RCC 7860 (cell line): ENCODE measurements around the gene ZBTB16.

ENCODE experiments used
- DNase-seq: peaks from one replicate; pipeline ENCODE4 v3.0.0-alpha.2; 2015; ENCODE audit warnings: low spot score
- FAIRE-seq: peaks from 2 replicates; lab custom pipeline; 2012; peaks lifted over from hg19 to GRCh38; lab: Jason Lieb, UNC

Gene ZBTB16

DNA sequence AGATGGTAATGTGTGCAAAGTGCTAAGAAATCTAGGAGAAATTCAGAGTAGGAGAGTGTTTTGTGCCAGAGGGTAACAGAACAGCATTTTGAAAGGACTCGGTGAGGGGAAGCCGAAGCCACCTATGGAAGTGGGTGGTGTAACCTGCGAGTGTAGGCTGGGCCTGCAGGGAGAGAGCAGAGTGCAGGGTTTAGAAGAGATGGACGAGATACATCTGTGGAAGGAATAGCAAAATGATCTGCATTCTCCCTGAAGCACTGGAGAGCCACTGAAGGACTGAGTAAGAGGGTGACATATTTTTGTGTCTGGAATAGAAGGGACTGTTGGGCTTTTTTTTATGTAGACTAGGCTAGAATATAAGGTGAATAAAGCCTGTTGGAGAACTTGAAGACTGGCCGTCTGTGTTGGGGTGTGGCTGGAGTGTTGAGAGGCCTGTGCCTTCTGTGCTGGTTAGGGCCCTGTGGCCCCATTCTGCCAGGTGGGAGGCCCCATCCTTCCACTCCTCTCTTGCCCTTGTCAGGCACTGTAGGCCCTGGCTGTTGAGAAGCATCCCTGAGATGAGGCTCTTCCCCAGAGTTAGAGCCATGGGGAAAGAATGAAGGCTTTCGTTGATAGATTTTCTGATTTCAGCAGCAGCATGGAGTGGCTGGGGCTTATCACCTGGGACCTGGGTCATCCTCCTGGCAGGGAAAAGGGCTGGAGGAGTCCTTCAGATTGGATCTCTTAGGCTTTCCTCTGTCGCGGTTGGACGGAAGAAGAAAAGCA is 102.2 kb downstream of the ZBTB16 start:
- no peak for FAIRE-seq
- no peak for DNase-seq

DNA sequence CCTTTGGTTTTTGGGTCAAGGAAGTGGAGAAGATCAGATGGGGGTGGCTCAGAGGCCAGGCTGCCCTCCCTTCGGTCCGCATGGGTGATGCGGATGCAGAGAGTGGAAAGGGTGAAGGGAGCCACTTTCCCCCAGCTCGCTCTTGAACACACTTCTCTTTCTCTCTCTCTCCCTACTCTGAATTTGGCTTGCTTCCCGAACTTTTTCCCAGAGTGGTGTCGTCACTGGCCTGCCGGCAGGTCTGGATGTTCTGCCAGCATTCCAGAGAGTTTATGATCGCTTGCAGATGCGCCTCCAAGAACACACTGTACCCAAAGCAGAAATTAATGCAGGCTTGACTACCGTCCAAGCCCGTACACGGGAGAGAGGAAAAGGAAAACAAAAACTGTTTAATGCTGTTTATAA is 103.2 kb downstream of the ZBTB16 start:
- DNase-seq (peak; percentile 57), FAIRE-seq (no peak)

DNA sequence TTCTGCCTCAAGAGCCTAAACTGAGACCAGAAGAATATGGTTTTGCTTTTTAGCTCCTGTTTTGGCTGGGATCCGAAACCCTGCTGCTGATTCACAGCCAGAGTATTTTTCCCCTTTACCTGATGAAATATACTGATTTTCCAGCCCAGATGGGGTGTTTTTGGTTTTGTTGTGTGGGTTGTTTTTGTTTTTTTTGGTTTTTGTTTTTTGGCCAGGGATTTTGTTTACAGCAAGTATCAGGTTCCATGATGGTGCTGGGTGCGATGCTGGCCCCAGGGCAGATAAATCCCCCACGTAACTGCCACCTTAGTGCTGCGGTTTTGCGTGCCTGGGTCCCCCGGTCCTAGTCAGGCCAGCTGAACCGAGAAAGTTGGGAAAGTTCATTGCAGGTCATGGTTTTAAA is 103.7 kb downstream of the ZBTB16 start:
- FAIRE-seq (no peak), DNase-seq (no peak)

GRCh38 chr11:114163830-114164401 is 104.4 kb downstream of the ZBTB16 start:
- DNase-seq (no peak), FAIRE-seq (no peak)

DNA sequence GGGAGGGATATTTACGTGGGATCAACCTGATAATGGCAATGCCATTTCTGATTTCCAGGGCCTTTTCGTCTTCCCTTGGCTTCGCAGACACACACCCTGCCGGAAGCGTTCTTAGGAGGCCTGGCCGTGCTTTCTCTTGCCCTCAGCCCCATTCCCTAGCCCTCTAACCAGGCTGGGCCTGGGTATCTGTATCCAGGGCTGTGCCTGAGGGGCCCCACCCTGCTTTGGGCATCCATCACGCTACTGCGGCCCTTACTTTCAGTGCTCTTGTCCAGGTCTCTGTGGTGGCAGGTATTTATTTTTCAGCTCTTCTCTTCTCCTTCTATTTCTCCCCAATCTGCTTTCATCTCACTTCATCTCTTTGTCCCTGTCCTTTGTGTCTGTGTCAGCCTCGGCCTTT is 105.0 kb downstream of the ZBTB16 start:
- FAIRE-seq (no peak), DNase-seq (no peak)

DNA sequence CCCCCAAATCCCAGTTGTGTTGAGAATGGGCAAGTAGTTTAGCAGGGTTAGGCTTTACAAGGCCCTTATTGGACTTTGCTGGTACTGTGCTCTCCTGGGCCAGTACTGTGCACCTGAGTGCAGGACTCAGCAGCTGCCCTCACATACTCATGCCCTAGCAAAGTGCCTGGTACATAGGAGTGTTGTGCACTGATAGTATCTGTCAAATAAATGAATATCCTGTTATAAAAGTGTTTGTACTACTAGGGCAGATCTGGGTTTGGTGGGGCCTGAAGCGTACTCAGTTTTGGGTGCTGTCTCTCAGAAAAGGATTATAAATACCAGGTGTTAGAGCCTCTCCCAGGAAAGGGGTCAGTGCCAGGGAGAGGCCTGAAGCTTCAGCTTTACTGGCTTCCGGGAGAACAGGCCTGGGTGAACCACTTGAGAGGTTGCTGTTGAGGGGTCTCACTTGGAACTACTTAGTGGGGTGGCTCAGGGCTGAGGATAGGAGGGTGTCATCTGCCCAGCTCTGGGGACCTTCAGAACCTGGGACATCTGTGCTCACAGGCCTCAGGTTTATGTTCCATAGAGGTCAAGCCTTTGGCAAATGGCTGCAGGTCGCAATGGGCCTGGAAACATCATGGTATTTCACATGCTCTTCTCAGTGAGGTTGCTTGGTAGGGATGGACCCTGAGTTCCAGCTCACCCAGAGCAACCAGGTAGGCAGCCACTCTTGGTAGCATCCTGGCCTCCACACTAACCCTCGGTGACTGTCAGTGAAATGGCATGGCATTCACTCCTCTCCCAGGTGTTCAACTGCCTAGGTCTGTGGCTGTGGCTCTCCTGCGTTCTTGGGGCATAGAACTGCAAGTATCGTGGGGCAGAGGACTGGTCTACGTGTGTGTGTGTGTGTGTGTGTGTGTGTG is 106.1 kb downstream of the ZBTB16 start:
- FAIRE-seq (no peak), DNase-seq (no peak)

DNA sequence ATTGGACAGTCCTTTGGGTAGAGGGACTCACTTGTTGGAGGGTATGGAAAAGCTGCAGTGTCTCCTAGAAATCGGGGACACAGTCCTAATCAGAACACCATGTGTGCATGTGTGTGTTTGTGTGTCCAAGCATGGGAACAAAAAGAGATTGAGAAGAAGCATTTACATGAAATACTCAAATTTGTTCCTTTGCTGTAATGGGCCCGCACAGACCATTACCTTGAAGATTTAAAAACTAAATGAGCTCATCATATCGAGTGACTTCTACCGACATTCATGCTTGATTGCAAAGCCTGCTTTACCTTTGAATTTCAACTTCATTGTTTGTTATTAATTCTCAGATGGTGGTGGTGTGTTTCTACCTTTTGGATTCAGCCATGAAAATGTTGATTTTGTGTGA is 106.9 kb downstream of the ZBTB16 start:
- FAIRE-seq (no peak), DNase-seq (no peak)

- DNase-seq = peak; percentile 8
- FAIRE-seq = no peak
Measured at GRCh38 chr11:114166897-114167323, 107.4 kb downstream of the ZBTB16 start.

DNA sequence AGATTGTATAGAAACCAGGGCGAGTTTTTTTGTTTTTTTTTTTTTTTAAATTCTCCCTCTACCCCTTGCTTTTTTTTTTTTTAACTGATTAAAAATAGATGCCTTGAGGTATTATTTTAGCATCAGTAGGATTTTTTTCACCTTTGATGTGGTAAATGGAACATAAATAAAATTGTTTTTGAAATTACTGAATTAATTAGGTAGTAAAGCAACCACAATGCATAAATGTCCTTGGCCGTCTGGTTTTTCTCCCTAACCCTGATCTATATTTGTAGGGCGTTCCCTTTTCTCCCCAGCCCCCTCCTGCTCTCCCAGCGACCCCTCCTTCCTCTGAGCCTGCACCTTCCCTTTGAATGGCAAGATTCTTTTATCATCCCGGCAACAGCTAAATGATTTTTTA is 107.8 kb downstream of the ZBTB16 start:
- FAIRE-seq (no peak), DNase-seq (no peak)

DNA sequence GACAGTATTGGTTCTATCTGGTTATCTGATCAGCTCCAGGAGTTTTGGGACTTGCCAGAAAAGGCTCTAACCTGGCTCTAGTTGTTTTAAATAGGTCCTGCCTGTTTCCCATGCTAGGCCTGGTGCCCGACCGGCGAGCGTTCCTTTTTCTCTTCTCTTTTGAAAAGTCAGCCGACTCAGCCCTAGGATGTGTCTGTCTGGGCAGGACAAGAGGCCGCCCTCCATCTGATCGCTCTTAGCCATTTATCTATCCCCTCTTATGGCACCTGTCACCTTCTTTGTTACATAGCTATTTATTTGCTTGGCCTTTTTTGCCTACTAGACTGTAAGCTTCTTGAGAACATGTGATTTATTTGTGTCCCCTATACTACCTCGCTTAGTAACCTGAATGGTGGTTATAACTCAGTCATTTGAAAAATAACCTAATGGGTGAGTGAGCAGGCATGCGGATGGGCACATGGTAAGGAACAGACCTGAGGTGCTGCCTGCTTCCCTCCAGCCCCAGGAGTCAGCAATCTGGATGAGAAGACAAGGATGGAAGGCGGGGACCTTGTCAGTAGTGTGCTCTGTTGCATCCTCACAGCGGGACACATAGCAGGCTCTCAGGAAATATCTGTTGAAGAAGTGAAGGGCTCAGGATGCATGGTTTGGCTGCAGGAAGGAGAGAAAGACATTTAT is 108.4 kb downstream of the ZBTB16 start:
- DNase-seq (no peak), FAIRE-seq (no peak)

GRCh38 chr11:114168691-114169090 is 109.2 kb downstream of the ZBTB16 start:
- FAIRE-seq = no peak

GRCh38 chr11:114169321-114169749 is 109.8 kb downstream of the ZBTB16 start:
- DNase-seq = no peak
- no peak for FAIRE-seq

More at GRCh38 chr11:114168691-114169090, 109.2 kb downstream of the ZBTB16 start:
- no peak for DNase-seq

- FAIRE-seq (no peak), DNase-seq (no peak)
Measured at GRCh38 chr11:114169821-114170220, 110.3 kb downstream of the ZBTB16 start.

DNA sequence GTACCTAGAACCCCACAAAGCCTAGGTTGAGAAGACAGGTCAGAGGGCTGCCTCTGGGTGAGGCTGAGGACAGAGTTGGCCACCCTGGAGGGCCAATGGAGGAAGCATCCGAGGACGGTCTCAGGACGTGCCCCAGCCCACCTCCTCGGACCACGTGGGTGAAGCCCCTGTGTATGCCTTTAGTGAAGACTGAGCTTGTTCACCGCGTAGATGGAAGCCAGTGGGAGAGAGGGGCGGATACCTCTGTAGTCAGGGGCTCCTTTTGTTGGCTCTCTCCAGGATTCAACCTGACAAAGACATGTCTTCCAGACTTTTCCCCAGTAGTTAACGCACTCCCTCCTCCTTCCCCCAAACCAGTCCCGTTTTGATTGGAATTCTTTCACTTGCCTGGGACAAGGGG is 110.7 kb downstream of the ZBTB16 start:
- no peak for FAIRE-seq

DNA sequence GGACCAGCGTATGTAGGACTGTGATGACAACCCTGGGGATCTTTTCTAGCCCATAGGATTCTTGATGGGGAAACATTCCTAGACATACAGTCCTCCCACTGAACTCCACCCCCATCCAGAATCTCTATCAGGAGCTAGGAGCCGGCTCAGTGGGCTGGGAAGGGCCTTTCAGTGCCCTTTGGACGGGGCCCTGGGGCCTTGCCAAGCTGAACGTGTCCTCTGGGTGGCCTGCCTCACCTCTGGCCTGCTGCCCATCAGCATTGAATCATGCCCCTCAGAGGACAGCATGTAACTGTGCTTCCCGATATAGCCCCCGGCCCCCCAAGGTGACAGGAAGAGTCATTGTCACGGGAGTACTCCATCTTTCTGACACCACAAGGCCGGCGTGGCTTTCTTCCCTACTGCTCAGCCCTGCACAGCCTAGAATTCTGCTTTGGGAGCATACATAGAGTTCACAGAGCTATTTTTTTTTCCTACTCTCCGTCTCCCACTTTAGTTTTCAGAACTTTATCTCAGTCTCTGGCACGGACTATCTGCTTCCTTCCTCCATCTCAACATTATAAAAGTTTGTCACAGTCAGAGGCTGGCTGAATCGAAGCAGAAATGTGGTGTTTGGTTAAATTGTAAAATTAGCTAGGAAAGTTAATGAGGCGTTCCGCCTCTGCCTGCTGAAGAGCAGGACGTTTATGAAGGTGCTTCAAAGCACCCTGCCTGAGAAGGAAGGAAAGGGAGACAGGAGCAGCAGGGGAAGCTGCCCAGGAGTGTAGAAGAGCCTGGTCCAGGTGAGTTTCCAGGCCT is 111.9 kb downstream of the ZBTB16 start:
- no peak for FAIRE-seq
- no peak for DNase-seq

More for the DNA sequence above, 110.7 kb downstream of the ZBTB16 start:
- DNase-seq = no peak

GRCh38 chr11:114172055-114172861 is 112.7 kb downstream of the ZBTB16 start:
- no peak for FAIRE-seq

GRCh38 chr11:114172871-114173444 is 113.4 kb downstream of the ZBTB16 start:
- no peak for DNase-seq
- no peak for FAIRE-seq

More at GRCh38 chr11:114172055-114172861, 112.7 kb downstream of the ZBTB16 start:
- no peak for DNase-seq

DNA sequence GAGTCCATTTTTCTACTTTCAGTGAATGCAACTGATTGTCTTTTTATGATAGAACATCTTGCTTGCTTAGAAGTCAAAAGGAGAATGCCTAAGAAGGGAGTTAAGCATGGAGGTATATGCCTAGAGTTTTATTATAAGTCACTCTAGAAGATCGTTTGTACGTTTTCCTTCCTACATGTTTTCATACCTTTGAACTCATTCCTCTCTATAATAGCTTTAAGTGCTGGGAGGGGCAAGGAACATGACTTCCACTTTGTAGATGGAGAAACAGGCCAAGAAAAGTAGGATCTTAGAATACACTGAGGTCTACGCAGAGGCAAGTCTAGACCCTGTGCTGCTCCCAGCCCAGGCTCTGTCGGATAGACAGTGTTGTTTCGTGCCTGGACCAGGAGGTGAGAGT is 114.3 kb downstream of the ZBTB16 start:
- FAIRE-seq (no peak), DNase-seq (no peak)
